Measurements from ENCODE around the gene SOX15.

- TF ChIP-seq, protein P1, sequence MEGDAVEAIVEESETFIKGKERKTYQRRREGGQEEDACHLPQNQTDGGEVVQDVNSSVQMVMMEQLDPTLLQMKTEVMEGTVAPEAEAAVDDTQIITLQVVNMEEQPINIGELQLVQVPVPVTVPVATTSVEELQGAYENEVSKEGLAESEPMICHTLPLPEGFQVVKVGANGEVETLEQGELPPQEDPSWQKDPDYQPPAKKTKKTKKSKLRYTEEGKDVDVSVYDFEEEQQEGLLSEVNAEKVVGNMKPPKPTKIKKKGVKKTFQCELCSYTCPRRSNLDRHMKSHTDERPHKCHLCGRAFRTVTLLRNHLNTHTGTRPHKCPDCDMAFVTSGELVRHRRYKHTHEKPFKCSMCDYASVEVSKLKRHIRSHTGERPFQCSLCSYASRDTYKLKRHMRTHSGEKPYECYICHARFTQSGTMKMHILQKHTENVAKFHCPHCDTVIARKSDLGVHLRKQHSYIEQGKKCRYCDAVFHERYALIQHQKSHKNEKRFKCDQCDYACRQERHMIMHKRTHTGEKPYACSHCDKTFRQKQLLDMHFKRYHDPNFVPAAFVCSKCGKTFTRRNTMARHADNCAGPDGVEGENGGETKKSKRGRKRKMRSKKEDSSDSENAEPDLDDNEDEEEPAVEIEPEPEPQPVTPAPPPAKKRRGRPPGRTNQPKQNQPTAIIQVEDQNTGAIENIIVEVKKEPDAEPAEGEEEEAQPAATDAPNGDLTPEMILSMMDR (IDR thresholded peaks at IDR 0.05) = no peak
- no peak for TF ChIP-seq REST (IDR thresholded peaks at IDR 0.05; ENCODE audit: insufficient read depth in 1 of 2, low read depth in 2 of 2, low read length in 1 of 2)
- no peak for TF ChIP-seq POLR2AphosphoS5 (IDR thresholded peaks at IDR 0.05; ENCODE audit: low read depth, low read length)
- TF ChIP-seq TCF7L2 (IDR thresholded peaks at IDR 0.05; ENCODE audit: low read depth, low read length) = no peak
- TF ChIP-seq SIN3A (IDR thresholded peaks at IDR 0.05; ENCODE audit: borderline replicate concordance, insufficient read depth, low read depth, low read length) = no peak
These were observed 31.9 kb downstream of the SOX15 start for GRCh38 chr17:7557775-7558543.
